NT2/D1 (cell line): Measurements from ENCODE around the gene RNH1.

Source experiments
- YY1 ChIP-seq: IDR thresholded peaks from 2 replicates; pipeline ENCODE4 v1.6.1; 2011; ENCODE audit not compliant: insufficient read length, insufficient read depth
- ZNF274 ChIP-seq: IDR thresholded peaks from 2 replicates; pipeline ENCODE4 v1.6.1; 2011; ENCODE audit warnings: mild to moderate bottlenecking, low read depth, low read length

DNA sequence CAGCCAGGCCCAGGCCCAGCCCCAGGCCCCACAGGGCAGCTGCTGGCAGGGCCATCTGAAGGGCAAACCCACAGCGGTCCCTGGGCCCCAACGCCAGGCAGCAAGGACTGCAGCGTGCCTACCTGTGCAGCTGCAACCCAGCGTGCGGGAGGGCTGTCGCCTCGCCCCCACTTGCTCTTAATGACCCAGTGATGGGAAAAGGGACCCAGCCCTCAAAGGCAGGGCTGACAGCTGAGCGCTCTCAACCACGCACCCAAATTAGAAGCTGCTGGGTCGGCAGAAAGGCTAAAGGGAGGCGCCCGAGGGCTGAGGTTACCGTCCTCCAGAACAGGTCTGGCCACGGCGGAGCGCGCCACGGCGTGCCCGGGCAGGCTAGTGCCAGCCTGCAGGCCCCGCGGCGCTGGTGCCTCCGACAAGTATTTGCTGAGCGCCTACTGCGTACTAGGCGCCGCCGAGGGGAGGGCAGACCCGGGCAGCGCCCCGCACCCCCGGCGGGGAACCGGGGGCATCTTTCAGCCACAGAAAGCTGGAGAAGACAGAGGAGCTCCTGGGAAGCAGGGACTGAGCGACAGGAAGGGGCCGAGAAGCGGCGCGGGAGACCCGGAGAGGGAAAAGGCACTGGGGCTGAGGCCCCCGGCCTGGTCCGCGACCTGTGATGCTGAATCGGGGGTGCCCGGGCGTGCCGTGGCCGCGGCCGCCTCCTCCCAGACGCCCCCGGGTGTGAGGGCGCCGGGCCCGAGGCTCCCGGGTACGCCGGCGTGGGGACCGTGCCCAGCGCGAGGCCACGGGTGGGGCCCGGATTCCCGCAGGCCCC is 27.6 kb upstream of the RNH1 start:
- TF ChIP-seq YY1 = no peak
- TF ChIP-seq ZNF274 = no peak
